ENCODE measurements around the gene RGS17.

DNA sequence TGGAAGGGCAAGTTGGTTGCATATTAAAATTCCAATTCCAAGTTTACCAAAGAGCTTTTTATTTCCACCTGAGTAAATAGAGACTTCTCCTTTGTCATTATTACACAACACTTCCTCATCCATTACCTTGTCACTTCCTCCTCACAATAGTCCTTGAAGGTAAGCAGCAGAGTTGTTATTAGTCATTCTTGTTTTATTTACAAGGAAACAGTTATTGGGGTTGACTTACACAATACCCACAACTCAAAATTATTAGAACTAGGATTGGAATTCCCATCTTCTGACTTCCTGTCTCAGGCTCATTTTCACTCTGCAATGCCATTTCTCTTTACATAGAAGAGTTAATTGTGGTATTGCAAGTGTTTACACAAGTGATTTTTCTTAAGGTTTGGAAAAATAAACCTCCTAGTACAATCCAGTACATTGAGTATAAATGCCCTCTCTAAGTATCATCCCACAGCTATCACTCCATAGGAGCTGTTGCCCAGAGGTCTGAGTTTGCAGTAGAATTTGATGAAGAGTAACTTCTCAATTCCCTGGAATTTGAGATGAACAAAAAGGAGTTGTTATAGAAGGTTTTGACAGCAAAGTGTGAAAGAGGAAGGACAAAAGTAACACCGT lies 99.6 kb downstream of the RGS17 start:
- TF ChIP-seq OSR1 (CRISPR knock-in tag; IDR thresholded peaks at IDR 0.05) (no peak), ARNTL (CRISPR knock-in tag; IDR thresholded peaks at IDR 0.05; ENCODE audit: borderline replicate concordance, low read depth) (no peak), GLIS3 (CRISPR knock-in tag; IDR thresholded peaks at IDR 0.05) (no peak)
- TF ChIP-seq, protein P1, sequence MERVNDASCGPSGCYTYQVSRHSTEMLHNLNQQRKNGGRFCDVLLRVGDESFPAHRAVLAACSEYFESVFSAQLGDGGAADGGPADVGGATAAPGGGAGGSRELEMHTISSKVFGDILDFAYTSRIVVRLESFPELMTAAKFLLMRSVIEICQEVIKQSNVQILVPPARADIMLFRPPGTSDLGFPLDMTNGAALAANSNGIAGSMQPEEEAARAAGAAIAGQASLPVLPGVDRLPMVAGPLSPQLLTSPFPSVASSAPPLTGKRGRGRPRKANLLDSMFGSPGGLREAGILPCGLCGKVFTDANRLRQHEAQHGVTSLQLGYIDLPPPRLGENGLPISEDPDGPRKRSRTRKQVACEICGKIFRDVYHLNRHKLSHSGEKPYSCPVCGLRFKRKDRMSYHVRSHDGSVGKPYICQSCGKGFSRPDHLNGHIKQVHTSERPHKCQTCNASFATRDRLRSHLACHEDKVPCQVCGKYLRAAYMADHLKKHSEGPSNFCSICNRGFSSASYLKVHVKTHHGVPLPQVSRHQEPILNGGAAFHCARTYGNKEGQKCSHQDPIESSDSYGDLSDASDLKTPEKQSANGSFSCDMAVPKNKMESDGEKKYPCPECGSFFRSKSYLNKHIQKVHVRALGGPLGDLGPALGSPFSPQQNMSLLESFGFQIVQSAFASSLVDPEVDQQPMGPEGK (CRISPR knock-in tag; IDR thresholded peaks at IDR 0.05; ENCODE audit: borderline replicate concordance), result no peak

Data from SK-N-SH treated with all-trans-retinoic acid at 6 μM for 48 hours (cell line).